GM12892 (cell line): ENCODE results near the gene POLR1A.

ENCODE experiments used
- POLR2A ChIP-seq: IDR thresholded peaks from 2 replicates; pipeline ENCODE4 v1.6.1; 2011; ENCODE audit warnings: low read depth, low read length, control low read depth
- POLR2AphosphoS5 ChIP-seq: IDR thresholded peaks from 2 replicates; pipeline ENCODE4 v1.6.1; 2011; ENCODE audit warnings: low read depth, low read length, control low read depth
- TAF1 ChIP-seq: IDR thresholded peaks from 2 replicates; pipeline ENCODE4 v1.6.1; 2011; ENCODE audit warnings: low read depth, mild to moderate bottlenecking, control low read depth, low read length, borderline replicate concordance

DNA sequence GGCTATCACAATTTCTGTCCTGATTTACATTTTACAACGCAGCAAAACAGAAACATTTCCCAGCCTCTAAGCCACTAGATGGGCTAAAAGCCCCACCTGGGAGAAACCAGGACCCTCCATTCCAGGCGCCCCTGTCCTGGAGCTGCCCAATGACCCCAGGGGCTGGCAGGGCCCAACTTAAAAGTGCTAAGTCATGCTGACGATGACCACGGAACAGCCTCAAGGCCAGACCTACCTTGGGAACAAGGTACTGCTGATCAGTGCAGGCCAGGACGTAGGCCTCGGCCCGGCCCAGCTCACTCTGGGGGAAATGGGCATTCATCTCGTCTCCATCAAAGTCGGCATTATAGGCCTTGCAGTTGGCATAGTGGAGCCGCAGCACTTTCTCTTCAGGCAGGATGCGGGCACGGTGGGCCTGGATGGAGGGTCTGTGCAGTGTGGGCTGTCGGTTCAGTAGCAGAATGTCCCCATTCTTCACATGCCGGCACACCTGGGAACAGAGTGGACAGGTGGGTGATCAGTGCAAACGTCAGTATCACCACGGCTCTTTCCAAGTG is 35.8 kb downstream of the POLR1A start:
- TF ChIP-seq POLR2A: no peak
- no peak for TF ChIP-seq TAF1
- no peak for TF ChIP-seq POLR2AphosphoS5
